ENCODE measurements around the gene C1QA.

GRCh38 chr1:22587247-22587646, 49.2 kb upstream of the C1QA start:
- TF ChIP-seq EZH2 (IDR thresholded peaks at IDR 0.05; ENCODE audit: low read length) (no peak), CTCF (optimal IDR thresholded peaks at IDR 0.05 in 1 of 3, IDR thresholded peaks at IDR 0.05 in 1 of 3, conservative IDR thresholded peaks at IDR 0.05 in 1 of 3; ENCODE audit: extremely low read depth in 1 of 3, insufficient read depth in 2 of 3, low read length in 3 of 3) (no peak)

Data from keratinocyte (primary cell).